Glomerular visceral epithelial cell (primary cell): ENCODE measurements around the gene POLG.
A peak's percentile ranks its signal among the peaks of the same experiment; 100 is the strongest.

Experiments used
- DNase-seq: peaks from one replicate; pipeline ENCODE4 v3.0.0-alpha.2; 2016; ENCODE audit errors: extremely low spot score

Gene POLG

GRCh38 chr15:89326316-89326715, 8.3 kb downstream of the POLG start:
- no peak for DNase-seq

DNA sequence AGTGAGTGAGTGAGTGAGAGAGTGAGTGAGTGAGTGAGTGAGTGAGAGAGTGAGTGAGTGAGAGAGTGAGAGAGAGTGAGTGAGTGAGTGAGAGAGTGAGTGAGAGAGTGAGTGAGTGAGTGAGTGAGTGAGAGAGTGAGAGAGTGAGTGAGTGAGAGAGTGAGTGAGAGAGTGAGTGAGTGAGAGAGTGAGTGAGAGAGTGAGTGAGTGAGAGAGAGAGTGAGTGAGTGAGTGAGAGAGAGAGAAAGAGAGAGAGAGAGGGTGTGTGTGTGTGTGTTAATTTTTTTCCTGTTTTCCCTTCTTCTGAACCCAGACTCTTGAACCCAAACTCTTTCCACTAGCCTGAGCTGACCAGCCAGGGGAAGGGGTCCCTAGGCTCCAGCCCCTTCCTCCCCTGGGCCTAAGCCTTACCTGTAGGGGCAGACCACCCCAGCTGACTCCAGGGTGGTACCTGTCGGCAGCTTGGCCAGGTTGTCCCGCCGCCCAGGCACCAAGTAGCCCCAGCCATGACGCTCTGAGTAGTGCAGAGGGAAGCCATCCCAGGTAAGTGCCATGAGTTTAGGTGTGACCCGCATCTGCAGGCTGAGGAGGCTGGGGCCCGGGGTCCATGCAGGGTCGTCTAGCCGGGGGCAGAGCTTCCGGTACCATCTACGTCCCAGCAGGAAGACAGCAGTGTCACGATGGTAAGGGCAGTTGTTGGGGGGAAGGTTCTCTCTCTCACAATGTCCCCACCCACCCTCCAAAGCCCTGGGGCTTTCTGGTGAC, 9.4 kb downstream of the POLG start:
- DNase-seq = no peak

DNA sequence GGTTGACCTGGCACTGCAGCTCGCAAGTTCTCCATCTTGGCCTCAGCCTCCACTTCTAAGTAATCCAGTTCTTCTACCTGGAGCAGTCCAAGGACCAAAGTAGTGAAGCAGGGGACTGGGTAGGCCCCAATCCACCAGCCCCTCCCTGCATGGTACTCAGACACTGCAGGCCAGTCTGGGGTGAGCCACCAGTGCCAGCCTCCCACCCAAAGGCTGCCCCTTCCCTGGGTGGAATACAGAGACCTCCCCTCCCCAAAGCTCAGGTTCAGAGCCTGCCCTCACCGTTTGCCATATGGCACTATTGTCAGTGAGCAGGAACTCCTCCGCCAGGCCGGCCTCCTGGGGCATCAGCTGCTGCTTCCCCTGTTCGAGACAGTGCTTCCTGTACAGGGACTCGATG, 10.8 kb downstream of the POLG start:
- DNase-seq = no peak

DNA sequence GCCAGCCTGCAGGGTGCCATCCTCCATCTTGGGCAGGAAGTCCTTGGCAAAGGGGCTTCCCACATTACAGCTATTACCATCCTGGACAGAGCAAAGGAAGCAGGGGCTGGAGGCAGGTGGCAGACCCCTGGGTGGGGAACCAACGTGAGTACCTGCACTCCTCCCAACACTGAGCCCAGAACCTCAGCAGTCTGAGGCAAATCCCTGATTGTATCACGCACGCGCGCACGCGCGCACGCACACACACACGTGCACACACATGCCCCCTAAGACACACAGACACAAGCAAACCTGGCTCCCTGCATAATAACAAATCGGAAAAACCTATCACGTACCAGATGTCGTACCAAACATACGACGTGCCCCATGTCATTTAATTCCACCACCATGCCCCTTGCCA, 11.8 kb downstream of the POLG start:
- DNase-seq = no peak

- DNase-seq = no peak
Measured at GRCh38 chr15:89321521-89322410, 12.9 kb downstream of the POLG start.

DNA sequence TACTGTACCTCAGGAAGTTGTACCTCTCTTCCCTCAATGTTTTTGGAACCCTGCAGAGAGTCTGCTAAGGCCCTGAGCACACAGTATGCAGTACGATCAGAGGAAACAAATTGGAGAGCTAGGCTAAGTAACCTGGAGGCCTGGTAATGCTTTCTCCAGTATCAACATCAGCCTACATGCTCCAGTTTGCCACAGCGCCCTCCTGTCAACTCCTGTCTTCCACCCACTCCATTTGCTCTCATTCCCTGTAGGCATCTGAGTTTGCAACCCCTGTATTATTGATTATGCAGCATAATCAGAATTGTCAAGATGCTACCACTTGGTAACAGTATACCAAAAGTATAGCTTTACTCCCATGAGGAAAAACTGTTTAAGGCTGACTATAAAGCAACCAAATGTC, 14.4 kb downstream of the POLG start:
- DNase-seq = no peak

DNA sequence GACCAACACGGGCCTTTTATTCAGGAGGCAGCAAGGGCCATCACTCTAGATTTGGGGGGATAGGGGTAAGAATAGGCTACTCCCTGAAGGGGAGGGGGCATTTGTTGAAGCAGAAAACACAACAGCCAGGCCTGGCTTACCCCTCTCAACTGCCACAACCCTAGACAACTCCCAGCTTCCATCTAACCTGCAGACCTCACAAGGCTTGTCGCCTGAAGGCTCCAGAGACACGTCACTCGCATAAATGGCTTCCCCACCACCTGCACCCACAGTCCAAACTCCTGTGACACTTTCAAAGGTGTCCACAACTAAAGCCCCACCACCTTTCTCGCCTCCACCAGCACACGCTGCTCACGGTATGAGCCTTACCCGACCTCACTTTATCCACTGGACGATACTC, 14.9 kb downstream of the POLG start:
- no peak for DNase-seq

GRCh38 chr15:89317186-89317720, 17.4 kb downstream of the POLG start:
- DNase-seq = no peak

DNA sequence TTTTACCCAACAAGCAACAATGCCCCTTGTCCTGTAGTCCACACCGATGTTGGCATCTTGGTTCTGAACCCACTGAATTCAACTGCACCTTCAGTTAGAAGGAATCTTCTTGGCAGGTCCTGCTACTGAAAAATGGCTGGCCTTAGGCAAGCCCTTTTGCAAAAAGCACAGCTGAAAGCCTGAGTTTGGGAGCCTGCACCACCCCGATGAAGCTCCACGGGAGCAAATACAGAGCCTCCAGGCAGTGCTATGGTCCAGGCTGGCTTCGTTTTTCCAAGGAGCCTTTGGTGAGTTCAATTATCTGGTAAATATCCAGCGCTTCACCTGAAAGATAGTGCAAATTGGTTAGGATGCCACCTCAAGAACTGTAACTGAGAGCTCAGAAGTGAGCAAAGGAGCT, 18.1 kb downstream of the POLG start:
- no peak for DNase-seq

GRCh38 chr15:89315375-89315929, 19.2 kb downstream of the POLG start:
- DNase-seq = no peak

GRCh38 chr15:89309993-89310392, 24.6 kb downstream of the POLG start:
- no peak for DNase-seq

GRCh38 chr15:89308236-89308635, 26.4 kb downstream of the POLG start:
- no peak for DNase-seq

DNA sequence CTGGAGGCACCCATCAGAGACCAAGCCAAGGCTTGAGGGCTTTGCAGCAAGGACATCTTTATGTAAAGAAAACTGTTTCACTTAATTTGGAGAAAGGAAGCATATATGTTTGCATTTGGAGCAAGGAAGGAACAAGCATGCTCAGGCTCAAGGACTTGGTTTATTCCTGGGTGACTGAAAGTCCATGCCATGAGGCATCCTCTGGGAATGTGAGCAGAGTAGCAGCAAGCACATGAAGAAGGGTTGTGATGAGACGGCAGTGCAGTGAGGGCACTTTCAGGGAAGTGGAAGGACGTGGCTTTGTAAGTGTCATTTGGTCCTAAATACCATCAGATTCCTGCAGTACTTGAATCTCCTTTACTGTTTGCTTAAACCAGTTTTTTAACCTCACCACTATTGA, 26.8 kb downstream of the POLG start:
- peak; percentile 15 for DNase-seq

DNA sequence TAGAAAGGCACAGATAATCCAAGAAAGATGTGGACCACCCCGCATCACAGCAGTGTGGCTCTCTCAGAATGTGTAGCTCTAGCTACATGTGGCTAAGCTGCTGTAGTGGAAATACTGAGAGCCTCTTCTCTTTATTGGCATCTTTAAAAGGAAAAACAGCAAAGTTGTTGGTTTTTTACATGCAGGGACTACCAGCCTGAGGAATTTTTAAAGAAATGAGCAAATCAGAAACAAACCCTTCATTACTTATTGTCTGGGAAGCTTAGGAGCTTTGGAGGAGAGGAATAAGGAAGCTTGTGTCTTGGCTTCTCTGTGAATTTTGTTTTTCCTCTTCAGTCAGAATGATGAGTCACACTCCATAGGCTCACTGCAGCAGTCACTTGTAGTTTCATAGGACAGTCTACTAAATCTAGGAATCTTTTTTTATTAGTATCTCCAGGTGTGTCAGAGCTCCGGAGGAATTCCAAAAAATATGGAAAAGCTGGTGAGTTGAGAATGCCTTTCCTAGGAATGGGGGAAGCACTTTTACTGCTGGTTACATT, 27.5 kb downstream of the POLG start:
- peak; percentile 18 for DNase-seq

DNA sequence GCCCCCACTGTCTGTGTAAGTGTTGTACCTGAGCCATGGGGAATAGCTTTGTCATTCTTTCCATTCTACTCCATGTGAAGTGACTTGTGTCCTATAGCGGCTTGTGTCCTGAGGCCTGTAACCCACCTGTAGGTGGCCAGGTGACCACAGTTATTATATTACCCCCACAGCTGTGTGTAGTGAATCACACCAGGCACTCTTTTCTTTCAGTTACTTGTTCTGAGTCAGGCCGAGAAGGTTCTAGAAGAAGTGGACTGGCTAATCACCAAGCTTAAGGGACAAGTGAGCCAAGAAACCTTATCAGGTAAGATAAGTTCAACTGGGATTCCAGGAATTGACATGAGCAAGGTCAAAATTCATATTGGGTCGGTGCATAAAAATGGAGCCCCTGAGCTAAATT, 29.2 kb downstream of the POLG start:
- DNase-seq = no peak

- no peak for DNase-seq
Measured at GRCh38 chr15:89303986-89304385, 30.6 kb downstream of the POLG start.

- DNase-seq = no peak
Measured at GRCh38 chr15:89301304-89302089, 33.1 kb downstream of the POLG start.

DNA sequence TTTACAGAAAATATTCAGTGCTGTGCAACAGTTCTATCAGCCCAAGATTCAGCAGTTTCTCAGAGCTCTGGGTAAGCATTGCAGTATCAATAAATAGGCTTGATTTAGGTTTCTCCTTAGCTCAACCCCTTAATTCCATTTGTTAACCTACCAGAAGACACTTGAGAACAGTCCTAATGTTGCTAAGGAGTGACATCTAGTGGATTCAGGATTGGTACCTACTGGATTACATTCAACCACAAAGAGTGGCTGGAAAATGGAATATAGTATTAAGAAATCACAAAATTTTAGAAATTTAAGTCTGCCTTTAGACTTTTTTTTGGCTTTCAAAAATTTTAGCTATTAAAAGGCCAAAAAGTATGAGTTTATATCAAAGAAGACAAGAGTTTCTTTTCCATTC, 34.7 kb downstream of the POLG start:
- DNase-seq = no peak

GRCh38 chr15:89293012-89293411, 41.6 kb downstream of the POLG start:
- no peak for DNase-seq

DNA sequence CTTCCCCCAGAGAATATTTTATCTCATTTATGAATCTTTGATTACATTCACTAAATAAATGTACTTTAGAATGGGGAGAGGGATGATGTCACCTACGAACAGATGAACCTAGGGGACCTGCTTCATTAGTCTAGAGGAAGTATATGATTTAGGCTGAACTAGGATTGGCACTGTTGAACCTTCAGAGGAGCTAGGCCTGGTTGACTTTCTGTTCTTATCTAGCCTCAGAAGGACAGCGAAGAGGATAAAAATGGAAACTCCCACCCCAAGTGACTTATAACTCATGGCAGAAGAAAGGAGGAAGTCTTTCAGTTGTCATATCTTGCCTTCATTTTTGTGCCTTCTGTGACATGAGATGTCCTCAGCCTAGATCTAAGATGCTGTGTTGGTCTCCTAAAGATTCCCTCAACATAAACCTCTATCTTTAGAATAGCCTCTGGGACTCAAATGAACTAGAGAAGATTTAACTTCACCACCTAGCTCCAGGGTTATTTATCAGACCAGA, 42.6 kb downstream of the POLG start:
- DNase-seq = no peak

DNA sequence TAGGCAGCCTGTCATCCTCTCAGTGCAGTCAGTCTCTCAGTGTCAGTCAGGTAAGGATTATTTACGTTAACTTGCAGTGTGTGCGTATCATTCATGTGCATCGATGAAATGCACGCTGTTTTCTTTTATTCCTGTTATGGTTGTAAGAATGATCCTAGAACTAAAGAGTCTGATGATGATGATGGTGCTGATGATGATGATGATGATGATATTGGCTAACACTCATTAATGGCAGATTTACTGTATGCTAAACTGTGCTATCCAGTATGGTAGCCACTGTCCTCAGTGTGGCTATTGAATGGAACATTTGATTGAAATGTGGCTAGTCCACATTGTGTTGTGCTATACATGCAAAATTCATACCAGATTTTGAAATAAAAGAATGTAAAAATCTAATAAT, 51.4 kb downstream of the POLG start:
- no peak for DNase-seq
